Medulla oblongata (tissue), 1 donor: ENCODE data around the gene ADCY7.
"Not testable (repeated sequence)": the region's sequence is repeated elsewhere in the genome, so short reads cannot be mapped to it uniquely, and the experiment has no call there.

Experiments used
- DNase-seq: peaks from one replicate; pipeline ENCODE4 v3.0.0-alpha.2; 2015; ENCODE audit errors: extremely low spot score

ADCY7 gene

DNA sequence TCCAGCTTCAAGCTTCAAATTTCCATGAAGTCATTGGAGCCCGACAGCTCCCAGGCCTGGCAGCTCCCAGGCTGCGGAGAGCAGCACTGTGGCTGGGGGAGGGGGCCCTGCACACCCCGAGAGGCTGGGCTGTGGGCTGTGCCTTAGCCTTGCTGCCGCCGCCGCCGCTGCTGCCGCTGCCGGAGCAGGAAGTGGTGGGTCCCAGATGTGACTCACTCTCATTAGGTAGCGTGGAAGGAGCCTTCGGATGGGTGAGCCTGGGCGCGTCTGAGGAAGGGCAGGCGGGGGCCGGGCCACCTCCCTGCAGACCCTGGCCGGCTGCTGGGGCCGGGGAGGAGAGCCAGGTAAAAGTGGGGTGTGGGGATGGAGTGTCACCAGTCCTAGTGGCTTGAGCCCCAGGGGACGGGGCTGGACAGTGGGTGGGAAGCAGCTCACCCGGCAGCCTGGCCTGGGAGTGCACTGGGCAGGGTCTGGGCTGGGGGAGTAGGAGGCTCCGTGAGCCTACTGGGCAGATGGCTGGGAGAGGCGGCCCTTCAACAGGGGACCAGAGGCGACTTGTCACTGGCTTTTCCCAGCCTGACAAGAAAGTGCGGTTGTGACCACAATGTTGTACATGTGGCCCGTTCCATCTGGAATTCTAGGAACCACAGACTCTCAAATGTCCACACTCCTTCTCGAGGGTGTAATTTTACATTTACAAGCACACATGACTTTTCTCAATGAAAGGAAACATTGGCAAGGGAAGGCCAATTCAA is at the start of gene ADCY7:
Gene ADCY7 (plus strand): TSS at position 215 of the 755 bp plus-strand sequence. CDS start 21,629 bp downstream, outside the sequence.
- DNase-seq, result no peak

DNA sequence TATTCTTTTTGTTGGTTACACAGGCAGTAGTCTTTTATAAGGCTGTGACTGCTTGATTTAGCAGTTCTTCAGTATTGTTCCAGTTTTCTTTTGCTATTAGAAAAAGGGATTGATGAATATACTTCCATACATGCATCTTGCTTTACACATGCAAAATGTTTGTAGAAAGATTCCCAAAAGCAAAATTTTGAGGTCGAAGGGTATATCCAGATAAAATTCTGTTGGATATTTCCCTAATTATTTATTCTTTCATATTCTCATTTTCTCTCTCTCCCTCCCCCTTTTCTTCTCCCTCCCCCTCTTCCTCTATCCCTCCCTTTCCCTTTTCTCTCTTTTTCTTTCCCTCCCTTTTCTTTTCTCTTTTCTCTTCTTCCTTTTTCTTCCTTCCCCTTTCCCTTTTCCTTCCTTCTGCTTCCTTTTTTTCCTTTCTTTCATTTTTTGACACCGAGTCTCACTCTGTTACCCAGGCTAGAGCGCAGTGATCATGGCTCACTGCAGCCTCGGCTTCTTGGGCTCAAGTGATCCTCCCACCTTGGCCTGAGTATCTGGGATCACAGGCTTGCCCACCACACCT is 46.9 kb upstream of the ADCY7 start:
- no peak for DNase-seq

DNA sequence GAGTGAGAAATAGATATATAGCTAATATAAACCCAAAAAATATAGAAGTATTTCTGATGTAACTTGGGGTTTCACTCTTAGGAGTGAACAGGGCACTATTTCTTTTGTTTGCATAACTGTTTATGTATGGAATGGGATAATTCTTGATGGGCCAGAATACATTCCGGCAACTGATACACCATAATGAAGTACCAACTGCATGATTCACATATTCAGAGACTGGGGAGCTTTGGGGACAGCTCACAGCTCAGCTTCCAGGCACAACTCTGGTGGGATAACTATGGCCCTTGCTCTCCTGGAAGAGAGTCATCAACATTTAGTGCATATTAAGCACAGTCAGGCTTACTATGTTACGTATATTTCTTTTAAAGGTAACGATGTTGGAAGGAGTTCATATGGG is 42.1 kb upstream of the ADCY7 start:
- no peak for DNase-seq

DNA sequence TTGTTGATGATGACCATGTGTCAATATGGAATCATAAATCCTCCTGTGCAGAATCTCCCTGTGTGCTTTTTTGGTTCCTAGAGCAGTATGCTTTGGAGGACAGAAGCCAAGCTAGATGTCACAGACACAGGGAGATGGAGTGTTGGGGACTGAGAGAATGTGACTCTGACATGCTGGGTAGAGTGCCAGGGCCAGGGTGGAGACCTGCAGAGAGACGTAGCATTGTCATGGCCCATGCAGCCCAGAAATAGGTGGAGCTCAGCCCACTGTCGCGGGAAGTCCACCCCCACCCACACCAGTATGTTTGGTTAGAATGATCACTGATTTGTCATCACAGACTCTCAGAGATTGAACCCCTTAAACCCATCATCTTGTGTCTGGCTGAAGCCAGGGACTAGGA is 39.2 kb upstream of the ADCY7 start:
- no peak for DNase-seq

DNA sequence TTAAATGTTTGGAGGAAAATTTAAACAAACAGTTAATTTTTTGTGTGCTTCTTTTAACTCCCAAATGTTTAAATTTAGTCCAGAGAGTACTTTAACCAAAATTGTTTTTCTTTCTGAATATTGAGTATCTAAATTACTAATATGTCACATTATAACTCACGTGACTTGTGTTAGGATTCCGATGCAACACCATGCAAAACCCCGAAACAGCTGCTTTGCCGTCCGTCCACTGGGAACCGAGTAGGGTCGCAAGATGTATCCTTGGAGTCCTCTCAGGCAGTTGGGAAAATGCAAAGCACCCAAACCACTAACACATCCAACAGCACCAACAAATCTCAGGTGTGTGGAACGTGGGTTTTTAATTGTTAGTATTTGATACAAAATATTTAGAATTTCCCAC is 38.7 kb upstream of the ADCY7 start:
- no peak for DNase-seq

DNA sequence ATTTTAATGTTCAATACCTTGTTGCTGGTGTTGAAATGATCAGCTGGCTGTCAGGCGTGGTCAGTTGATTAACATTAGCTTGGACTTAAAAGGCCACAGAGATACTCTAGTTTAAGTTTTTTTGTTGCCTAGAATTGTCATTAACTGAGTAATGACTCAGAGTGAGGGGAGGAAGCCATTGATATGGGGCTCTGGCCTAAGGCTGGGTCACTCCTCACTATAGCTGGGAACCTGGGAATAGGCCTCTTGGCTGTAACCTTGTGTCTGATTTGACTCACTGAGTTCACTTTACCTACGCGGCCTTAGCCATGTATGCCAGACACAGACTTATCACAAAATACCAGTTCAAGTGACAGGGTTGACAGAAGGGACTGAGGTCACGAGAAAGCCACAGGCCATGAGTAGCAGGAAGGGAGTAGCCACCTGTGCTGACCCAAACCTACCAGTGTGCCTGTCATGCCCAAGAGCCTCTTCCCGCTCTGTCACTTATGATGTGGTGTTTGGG is 37.9 kb upstream of the ADCY7 start:
- no peak for DNase-seq

DNA sequence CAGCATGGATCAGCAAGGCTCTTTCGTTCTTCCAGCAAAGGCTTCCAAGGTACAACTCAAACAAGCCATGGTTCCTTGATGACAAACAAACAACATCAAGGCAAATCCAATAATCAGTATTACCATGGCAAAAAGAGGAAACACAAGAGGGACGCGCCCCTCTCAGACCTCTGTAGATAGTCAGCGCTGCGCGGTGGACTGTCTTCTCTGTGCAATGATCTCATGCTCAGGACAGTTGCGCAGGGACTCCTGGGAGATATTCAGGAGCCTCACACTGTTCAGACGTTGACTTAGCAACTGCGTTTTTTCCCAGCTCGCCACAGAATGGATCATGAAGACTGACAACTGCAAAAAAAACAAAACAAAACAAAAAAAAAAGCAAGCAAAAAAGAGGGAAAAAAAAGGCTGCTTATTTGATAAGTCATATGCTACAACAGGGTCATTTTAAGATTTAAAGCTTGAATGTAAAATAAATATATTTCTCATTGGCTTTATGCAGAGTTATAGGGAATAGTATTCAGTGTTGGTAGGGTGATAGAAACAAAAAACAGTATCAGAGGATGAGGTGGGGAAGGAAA is 37.1 kb upstream of the ADCY7 start:
- no peak for DNase-seq

DNA sequence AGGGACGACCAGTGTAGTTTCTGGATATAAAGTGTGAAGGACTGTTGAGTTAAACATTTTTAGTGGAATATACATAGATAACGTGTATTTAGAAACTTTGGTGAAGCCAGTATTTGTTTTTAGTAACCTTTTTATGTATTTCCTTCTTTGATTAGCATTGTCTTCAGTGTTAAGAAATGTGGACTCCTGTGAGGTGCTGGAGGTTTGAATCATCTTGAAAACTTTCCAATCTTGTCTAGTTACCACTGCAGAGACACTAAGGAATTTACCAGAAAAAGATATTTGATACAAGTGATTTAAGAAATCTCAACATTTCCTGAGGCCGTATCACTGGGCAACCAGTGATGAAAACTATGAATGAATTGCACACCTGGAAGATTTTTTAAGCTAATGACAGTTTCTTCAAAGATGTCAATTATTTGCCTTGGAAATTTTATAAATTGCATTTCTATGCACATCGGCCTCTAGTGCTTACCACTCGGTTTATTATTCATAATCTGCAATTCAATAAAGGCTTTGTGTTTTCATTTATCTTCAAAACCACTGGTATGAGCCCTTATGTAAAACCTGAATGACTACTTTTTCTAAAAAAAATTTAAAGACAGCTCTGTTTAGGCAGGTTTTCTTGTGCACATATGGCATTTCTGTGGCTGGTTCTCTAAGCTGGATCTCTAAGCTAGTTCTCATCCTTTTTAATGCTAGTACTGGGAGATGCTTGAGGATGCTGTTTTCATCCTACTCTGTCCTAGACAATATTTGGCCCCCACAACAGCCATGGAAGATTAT is 31.4 kb upstream of the ADCY7 start:
- no peak for DNase-seq

DNA sequence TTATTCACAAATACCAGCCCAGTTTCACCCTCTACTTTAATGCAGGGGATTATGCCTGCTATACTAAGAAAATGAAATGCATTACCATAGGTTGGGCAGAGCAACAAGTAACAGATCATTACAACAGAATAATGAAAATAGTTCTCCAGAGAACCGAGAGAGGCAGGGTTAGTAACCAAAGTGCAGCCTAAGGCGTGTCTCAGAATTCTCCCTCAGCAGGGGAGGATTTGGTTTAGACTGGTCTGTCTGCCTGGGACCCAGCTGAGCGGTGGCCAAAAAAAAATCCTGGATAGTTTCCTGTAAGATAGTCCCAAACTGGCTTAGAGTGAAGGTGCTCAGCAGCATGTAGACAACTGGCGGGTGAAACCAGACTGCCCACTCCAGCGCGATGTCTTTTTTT is 30.8 kb upstream of the ADCY7 start:
- DNase-seq, result peak; percentile 24

DNA sequence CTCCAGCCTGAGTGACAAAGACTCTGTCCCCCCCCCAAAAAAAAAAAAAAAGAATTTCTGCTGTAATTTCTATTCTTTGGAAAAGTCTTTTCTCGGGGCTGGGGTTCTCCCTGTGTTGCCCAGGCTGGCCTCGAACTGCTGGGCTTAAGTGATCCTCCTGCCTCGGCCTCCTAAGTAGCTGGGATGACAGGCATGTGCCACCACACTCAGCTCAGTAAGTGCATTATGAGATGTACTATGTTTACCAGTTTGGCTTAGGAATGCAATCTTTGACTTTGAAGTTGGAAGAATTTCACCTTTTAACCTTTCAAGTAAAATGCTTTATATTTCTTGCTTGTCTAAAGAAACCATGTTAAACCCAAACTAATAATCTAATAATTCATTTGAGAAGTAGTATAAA is 28.0 kb upstream of the ADCY7 start:
- no peak for DNase-seq

DNA sequence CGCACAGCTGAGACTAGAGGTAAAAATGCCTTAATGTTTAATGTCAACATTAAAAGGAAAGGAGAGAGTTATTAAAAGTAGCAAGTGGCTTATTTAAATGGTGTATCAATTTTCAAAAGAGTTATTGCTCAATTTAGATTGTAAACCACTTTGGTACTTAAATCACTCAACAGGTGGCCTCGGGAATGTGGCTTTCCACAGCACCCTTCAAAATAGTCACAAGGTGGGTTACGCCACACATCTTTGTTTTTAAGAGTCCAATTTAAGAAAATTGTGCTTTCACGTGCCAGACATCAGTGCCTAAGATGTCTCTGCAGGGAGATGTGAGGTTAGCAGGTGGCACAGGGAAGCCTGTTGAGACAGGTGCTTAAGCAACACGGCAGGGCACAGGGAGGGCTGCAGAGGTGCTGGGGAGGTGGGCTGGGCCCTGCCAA is 27.5 kb upstream of the ADCY7 start:
- no peak for DNase-seq

DNA sequence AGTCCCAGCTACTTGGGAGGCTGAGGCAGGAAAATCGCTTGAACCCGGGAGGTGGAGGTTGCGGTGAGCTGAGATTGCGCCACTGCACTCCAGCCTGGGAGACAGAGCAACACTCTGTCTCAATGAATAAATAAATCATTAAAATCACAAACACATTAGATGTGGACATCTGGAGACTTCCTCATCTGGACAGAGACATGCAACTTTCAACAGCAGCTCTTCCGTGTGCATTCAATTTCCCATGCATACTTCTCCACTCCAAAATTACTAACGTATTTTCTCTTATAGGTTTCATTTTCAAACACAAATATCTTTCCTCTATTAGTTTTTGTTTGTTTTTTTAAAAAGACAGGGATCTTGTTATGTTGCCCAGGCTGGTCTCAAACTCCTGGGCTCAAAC is 23.3 kb upstream of the ADCY7 start:
- not testable (repeated sequence) for DNase-seq

DNA sequence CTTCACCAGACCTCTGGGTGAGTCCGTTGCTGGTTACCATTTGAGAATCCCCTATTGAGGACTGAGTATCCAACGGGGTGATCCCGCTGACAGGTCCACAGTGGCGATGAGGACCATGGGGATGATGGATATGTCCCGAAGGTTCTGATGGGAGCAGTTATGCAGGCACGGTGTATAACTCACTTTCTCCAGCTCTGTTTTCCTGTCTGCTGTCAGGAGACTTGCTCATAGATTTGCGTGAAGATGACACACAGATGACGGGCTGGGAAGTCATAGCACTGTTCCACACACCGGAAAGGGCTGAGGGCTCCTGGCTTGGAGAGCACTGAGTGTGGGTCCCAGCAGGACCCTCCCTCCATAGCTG is 22.2 kb upstream of the ADCY7 start:
- no peak for DNase-seq

DNA sequence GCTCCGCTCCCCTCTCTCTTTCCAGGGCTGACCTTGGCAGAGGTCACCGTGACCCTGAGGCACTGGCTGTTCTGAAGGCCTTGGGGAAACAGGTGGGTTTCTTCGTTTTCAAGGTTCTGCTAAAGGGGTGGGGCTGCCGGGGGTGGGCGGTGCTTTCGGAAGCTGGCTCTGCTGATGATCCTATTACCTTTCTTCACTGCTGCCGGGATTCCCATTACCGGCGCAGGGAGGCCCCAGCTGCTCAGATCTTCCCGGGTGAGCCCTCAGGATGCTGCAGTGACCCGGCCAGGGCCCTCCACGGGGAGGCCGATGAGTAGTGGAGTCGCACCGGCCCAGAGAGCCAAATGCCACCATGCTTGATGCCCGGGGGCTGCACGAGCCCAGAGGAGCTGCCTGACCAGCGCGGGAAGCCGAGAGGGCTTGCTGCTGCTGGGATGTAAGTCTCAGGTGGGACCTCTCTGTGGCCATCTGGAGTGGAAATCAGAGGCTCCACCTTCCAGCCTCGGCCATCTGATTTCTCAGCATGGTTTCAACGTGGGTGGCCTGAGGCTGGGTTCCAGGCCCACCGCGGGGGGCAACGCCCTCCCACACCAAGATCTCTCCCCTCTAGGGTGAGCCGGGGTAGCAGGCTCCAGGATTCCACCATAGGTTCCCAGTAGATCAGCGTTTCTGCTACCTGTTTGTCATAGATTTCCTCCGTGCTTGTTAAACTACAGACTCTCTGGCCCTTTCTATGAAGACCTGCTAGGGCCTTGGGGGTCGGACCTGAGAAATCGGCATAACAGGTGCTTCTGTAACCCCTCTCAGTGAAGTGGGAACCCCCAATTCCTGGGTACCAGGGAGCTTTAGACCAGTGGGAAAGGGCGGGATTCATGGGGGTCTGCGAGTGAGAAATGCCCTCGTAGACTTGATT is 21.6 kb upstream of the ADCY7 start:
- no peak for DNase-seq

DNA sequence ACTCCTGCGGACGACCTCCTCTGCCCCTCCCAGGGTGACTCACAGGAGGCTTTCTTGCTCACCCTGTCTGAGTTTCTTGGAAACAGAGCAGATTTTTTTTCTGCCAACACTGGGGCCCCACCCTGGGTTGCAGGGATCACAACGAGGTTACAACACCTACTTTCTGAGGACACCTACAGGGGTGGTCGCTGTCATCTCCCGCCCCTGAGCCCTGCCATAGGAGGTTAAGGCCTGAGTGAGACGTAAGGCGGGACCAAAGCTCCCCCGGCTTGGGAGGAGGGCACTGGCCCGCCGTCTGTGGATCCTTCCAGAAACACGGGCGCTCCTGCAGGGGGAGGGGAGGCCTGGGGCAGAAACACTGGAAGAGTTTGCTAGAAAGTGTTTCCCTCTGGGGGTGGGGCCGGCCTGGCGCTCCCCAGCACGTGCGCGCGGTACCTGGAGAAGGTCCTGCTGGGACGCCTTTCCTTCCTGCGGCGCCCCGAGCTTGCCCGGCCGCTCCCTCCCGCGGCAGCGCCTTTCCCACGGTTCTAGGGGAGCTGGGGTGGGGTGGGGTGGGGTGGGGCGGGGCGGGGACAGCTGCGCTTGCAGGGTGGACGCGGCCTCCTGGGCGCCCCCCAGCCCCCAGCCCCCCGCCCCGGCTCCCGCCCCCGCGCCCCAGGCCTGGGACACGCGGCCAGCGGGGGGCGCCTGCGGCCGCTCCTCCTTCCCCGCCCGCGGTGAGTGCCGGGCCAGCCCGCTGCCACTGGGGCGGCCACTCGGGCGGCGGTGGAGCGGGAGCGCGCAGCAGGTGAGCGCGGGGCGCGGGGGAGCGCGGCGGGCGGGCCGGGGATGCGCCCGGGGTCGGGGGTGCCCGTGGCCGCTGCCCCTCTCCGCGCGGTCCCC is 20.7 kb upstream of the ADCY7 start:
- peak; percentile 47 for DNase-seq

DNA sequence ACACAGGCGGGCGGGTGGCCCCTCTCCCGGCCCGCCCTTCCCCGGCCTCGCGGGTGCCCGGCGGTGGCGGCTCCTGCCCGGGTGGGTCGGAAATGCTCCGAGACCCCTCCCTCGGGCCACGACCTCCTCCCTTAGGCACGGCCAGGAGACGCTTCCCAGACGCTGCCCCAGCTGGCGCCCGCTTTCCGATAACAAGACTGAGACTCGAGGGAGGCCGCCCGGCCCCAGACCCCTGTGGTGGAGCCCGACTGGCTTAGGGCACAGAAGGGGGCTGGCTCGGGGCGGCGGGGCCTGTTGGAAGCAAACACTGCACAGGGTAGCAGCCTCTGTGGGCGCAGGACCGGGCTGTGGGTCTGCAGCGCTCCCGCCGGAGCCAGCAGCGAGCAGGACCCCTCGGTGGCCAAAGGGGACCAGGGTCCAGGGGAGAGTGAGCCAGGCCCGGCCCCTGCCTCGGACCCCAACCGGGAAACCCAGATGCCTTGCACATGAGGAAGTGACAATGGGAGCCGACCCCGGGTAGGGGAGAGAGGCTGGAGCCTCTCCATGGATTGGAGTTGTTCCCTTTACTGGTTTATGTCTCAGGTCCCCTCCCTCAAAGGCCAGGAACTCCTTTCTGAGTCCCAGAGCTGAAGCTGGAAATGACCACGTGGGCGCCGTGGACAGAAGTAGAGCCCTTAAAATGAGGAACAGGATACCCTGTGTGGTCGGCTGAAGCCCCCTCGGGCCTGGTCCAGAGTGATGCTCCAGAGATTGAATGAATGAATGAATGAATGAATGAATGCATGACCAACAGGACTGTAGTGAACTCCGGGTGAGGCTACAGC is 19.8 kb upstream of the ADCY7 start:
- peak; percentile 34 for DNase-seq

DNA sequence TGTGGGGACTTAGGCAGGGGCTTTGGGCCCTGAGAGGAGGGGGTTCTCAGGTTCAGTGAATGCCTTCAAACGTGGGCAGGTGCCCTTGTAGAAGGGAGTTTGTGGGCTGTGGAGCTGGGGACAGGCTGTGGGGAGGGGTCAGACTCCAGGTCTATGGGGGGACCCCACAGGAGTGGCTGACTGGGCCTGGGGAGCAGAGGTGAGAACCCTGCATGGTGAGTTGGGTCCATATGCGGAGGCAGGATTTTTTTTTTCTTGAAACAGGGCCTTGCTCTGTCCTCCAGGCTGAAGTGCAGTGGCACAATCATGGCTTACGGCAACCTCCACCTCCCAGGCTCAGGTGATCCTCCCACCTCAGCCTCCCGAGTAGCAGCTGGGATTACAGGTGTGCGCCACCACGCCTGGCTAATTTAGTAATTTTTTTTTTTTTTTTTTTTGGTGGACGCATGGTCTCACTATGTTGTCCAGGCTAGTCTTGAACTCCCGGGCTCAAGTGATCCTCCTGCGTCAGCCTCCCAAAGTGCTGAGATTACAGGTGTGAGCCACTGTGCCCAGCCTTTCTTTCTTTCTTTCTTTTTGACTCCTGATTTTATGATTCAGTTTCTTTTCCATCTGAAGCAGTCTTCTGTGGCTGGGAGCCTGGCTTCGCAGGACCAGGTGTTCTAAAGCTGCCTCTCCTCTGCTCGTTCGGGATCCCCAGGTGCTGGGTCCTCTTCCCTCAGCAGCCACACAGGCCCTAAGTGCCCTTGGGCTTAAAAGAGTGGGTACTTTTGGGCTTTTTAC is 19.0 kb upstream of the ADCY7 start:
- no peak for DNase-seq

DNA sequence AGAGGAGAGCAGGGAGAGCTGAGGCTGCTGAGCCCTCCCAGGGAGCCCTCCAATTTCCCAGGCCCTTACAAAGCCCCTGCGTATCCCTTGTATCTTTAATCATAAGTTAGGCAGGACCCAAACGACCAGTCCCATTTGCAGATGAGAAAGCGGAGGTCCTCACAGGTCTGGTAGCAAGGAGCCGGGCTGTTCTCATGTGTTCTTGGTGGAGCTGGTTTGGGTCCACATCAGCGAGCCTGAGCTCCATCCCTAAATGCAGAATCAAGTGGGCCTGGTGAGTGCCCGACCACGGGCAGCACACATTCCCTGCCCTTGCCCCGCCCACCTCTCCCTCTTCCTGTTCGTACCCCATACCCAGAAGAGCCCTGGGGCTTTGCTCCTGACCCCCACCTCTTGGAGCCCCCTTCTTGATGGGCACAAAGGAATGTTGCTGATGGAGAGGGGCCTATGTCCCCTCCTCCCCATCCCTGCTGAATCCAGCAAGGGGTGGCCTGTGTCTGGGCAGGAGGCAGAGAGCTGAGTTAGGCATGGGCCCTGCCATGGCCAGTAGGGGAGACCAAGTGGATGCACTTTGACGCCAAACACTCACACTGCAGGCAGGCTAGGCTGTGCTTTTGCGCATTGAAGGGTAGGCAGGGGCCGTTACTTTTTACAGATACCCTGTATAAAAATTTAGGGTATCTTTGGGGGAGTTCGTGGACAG is 18.3 kb upstream of the ADCY7 start:
- DNase-seq, result no peak
